Mesothelial cell of epicardium (in vitro differentiated cells): ENCODE data around the gene C10orf62. TPM values are rescaled to one million over a fixed set of nuclear protein-coding genes. Genes with fewer than 3 reads are reported as not detected.

Source experiments
- DNase-seq, 2 experiments: peaks; one replicate each; pipeline ENCODE4 v3.0.0; 2021; ENCODE audit warnings: low spot score in 2 of 2; ENCODE audit not compliant: unreplicated experiment in 2 of 2
- H3K27ac Mint-ChIP-seq: 2 replicates; pipeline ENCODE4 v1.8.0; 2021; ENCODE audit warnings: mixed read lengths
- H3K27me3 Mint-ChIP-seq: 2 replicates; pipeline ENCODE4 v1.8.0; 2021; ENCODE audit warnings: low read depth, mixed read lengths
- H3K36me3 Mint-ChIP-seq: 2 replicates; pipeline ENCODE4 v1.8.0; 2021; ENCODE audit warnings: mixed read lengths
- H3K4me1 Mint-ChIP-seq: 2 replicates; pipeline ENCODE4 v1.8.0; 2021; ENCODE audit warnings: mixed read lengths
- H3K4me3 Mint-ChIP-seq: 2 replicates; pipeline ENCODE4 v1.8.0; 2021; ENCODE audit warnings: mild to moderate bottlenecking, moderate library complexity, mixed read lengths
- H3K9me3 Mint-ChIP-seq: 2 replicates; pipeline ENCODE4 v1.8.0; 2021; ENCODE audit warnings: mixed read lengths
- total RNA-seq: library from RNA; stranded (reverse); gene quantifications from 3 replicates; pipeline ENCODE4 v1.2.1, GENCODE V29; 2021
- TF ChIP-seq, protein P1 (sequence below): fragments of 200-600 bp; sonication (generic); IDR thresholded peaks from one replicate; pipeline ENCODE4 v1.5.0; 2021; ENCODE audit warnings: antibody characterized with exemption; ENCODE audit not compliant: unreplicated experiment

Gene C10orf62
- total RNA-seq, 1 donor from 2014 or later, result not detected

DNA sequence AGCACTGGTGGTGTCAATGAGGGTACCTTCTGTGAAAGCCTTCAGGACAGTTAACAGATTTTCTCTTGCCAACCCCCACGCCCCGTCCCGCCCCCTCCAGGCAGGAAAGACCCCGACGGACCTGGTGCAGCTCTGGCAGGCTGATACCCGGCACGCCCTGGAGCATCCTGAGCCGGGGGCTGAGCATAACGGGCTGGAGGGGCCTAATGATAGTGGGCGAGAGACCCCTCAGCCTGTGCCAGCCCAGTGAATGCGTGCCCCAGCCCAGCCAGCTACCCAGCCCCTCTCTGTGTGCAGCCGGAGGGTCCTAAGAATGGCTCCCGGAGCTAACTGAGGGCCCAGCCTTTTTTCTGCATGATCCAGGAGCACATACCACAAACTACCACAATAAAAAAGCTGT lies 6.0 kb upstream of the C10orf62 start:
- no peak overlapping the region for H3K4me3 Mint-ChIP-seq
- H3K27ac Mint-ChIP-seq, result no peak overlapping the region
- no peaks in the 10 kb centered on the region for H3K36me3 Mint-ChIP-seq
- DNase-seq, result no peak
- TF ChIP-seq, protein P1, sequence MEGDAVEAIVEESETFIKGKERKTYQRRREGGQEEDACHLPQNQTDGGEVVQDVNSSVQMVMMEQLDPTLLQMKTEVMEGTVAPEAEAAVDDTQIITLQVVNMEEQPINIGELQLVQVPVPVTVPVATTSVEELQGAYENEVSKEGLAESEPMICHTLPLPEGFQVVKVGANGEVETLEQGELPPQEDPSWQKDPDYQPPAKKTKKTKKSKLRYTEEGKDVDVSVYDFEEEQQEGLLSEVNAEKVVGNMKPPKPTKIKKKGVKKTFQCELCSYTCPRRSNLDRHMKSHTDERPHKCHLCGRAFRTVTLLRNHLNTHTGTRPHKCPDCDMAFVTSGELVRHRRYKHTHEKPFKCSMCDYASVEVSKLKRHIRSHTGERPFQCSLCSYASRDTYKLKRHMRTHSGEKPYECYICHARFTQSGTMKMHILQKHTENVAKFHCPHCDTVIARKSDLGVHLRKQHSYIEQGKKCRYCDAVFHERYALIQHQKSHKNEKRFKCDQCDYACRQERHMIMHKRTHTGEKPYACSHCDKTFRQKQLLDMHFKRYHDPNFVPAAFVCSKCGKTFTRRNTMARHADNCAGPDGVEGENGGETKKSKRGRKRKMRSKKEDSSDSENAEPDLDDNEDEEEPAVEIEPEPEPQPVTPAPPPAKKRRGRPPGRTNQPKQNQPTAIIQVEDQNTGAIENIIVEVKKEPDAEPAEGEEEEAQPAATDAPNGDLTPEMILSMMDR, result no peak
- peaks cover 6% of the 10 kb centered on the region for H3K4me1 Mint-ChIP-seq
- no peaks in the 10 kb centered on the region for H3K27me3 Mint-ChIP-seq
- H3K9me3 Mint-ChIP-seq, result no peaks in the 10 kb centered on the region

DNA sequence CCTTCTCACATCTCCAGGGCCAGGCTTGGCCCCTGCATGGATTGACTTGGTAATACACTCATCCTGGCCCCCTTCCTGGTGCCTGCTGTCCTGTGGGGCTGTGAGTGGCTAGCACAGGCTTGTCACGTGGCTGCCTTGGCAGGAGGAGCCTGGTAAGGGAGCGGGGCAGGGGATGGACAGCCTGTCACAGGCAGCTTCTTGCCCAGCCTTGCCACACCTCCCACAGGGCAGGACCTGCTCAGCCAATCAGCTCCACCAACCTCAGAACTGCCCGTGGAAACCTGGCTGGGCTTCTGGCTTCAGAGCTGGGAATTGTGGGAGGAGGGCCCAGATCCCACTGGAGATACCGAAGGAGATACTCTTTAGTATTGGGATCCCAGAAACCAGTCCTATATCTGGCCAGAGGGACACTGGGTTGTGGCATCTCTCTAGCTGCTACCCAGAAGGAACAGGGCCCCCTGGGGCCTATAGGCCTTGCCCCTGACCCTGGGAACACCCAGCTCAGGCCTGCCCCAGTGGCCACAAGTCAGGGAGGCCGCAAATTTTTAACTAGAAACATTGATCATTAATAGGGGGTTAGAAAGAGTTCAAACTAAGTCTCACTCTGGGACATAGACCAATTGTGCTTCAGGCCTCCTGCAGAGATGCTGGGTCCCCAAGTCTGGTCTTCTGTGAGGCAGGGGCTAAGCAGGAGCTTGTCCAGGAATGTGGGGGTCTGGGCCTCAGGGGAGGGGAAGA lies 5.3 kb upstream of the C10orf62 start, which contains the start of gene HOGA1:
TSS of gene HOGA1 (plus strand) at position 330 of the 738 bp plus-strand sequence. CDS start at position 645, 315 bp downstream.
- Mint-ChIP-seq H3K36me3 (no peaks in the 10 kb centered on the region), H3K27ac (no peak within 1 kb of the TSS), H3K27me3 (no peaks in the 10 kb centered on the region), H3K4me1 (peaks cover 6% of the 10 kb centered on the region), H3K4me3 (no peak within 1 kb of the TSS), H3K9me3 (no peaks in the 10 kb centered on the region)
- no peak for DNase-seq
- TF ChIP-seq, protein P1, result no peak

DNA sequence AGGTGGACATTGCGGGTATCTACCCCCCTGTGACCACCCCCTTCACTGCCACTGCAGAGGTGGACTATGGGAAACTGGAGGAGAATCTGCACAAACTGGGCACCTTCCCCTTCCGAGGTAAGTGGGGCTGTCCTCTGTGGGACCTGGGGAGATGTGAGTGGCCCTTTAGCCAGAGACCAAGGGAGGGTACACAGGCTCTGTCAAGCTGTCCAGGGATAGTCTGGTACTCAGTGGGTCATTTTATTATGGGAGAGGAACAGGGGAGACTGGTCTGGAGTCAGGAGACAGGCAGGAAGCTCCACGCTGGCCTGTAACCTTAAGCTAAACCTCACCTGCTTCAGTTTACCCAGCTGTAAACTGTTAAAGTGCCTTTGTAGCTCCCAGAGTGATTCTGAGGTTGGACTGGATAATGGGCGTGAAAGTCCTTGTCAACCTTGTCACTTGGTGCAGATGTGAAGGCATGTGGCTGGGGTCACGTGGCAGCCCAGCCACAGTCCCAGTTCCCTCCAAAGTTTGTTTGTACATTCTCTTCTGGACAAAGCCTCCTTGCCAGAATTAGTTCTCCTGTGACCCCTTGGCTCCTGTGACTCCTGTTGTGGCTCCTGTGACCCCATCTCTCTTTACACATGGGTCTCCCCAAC lies 4.6 kb upstream of the C10orf62 start:
- TF ChIP-seq, protein P1, result no peak
- Mint-ChIP-seq H3K36me3 (no peaks in the 10 kb centered on the region), H3K4me3 (no peak overlapping the region), H3K9me3 (no peaks in the 10 kb centered on the region), H3K27ac (no peak overlapping the region), H3K27me3 (no peaks in the 10 kb centered on the region), H3K4me1 (peaks cover 8% of the 10 kb centered on the region)
- DNase-seq, result no peak

DNA sequence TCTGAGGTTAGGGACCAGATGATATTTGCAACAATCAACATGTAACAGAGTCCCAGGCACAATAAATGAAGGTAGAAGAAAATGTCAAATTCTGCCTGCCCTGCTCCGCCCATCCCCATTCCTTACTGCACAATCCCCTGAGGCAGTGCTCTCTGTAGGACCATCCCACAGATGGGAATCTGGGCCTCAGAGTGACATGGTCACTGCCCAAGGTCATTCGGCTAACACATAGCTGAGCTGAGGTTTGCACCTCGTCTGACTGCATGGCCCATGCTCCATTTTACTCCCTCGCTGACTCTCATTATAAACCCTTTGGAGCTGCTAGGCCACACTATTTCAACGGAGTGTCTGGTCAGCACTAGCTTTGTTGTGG lies 4.1 kb upstream of the C10orf62 start:
- TF ChIP-seq, protein P1, result no peak
- no peak for DNase-seq
- Mint-ChIP-seq H3K36me3 (no peaks in the 10 kb centered on the region), H3K27me3 (no peaks in the 10 kb centered on the region), H3K4me1 (peaks cover 9% of the 10 kb centered on the region), H3K9me3 (no peaks in the 10 kb centered on the region), H3K27ac (no peak overlapping the region), H3K4me3 (no peak overlapping the region)

DNA sequence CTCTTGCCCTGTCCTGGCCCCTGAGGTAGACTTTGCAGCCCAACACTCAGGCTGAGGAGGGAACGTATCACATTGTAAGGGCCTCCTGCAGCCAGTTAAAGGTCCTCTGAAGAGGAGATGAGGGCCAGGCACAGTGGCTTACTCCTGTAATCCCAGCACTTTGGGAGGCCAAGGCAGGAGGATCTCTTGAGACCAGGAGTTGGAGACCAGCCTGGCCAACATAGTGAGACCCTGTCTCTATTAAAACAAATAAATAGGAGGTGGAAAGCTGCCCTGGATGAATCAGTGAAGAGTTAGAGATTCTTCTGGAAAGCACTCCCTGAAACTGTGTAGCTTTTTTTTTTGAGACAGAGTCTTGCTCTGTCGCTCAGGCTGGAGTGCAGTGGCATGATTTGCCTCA lies 2.3 kb upstream of the C10orf62 start:
- no peak for DNase-seq
- Mint-ChIP-seq H3K36me3 (no peaks in the 10 kb centered on the region), H3K4me3 (no peak overlapping the region), H3K4me1 (peaks cover 11% of the 10 kb centered on the region), H3K27me3 (no peaks in the 10 kb centered on the region), H3K27ac (no peak overlapping the region), H3K9me3 (no peaks in the 10 kb centered on the region)
- TF ChIP-seq, protein P1, result no peak
